Neural crest cell (in vitro differentiated cells): ENCODE data around the gene GADD45GIP1. TPM values are rescaled to one million over a fixed set of nuclear protein-coding genes. Genes with fewer than 3 reads are reported as not detected.
A peak's percentile ranks its signal among the peaks of the same experiment; 100 is the strongest.

Experiments used
- DNase-seq: peaks from one replicate; pipeline ENCODE4 v3.0.0; 2021; ENCODE audit warnings: low read depth, mixed read lengths, low spot score
- H3K27ac Mint-ChIP-seq: one replicate; pipeline ENCODE4 v1.8.0; 2021; ENCODE audit warnings: mild to moderate bottlenecking, mixed read lengths; ENCODE audit not compliant: unreplicated experiment
- H3K27me3 Mint-ChIP-seq: 2 replicates; pipeline ENCODE4 v1.8.0; 2021; ENCODE audit warnings: low read depth, mild to moderate bottlenecking, mixed read lengths
- H3K36me3 Mint-ChIP-seq: 2 replicates; pipeline ENCODE4 v1.8.0; 2021; ENCODE audit warnings: low read depth, mild to moderate bottlenecking, mixed read lengths
- H3K4me1 Mint-ChIP-seq: 2 replicates; pipeline ENCODE4 v1.8.0; 2021; ENCODE audit warnings: mixed read lengths
- H3K4me3 Mint-ChIP-seq: one replicate; pipeline ENCODE4 v1.8.0; 2021; ENCODE audit warnings: mild to moderate bottlenecking, mixed read lengths
- H3K9me3 Mint-ChIP-seq: 2 replicates; pipeline ENCODE4 v1.8.0; 2021; ENCODE audit warnings: mixed read lengths
- total RNA-seq: library from RNA; stranded (reverse); gene quantifications from 2 replicates; pipeline ENCODE4 v1.2.1, GENCODE V29; 2021
- TF ChIP-seq, protein P1 (sequence below): fragments of 200-600 bp; sonication (generic); conservative IDR thresholded peaks from 2 replicates; pipeline ENCODE4 v1.5.0; 2021; ENCODE audit warnings: antibody characterized with exemption, mild to moderate bottlenecking

Gene GADD45GIP1
- total RNA-seq, 1 donor from 2014 or later: 26.4 TPM

DNA sequence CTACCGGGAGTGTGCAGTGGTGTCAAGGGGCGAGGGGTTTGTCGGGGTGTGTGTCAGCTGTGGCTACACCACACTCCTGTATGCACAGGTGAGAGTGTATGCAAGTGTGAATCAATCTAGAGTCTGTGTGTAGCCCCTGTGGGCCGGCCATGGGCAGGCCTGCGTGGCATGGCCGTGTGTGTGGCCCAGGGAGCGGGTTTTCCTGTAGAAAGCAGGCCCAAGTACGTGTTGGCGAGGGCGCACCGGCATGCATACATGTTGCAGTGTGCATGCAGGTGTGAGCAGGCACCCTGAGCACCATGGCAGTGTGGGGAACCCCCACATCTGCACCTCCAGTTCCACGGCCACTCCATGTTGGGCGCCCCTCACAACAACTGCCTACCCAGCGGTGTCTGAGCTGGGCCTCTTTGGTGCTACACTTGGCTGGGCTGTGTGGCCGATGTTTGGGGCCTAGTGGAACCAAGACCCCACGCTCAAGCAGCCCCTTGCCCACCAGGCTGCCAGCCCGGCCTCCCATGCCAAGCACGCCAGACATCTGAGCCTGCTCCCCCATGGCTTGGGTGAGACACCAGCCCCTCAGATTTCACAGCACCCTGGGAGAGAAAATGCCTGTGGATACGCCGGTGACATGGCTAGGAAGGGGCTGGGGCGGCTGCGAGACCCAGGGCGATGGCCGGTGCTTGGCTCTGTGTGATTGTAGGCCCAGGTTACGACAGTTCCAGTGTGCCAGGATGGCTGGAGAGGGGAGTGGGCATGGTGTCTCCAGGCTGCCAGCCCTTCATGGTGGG lies 40.4 kb upstream of the GADD45GIP1 start:
- Mint-ChIP-seq H3K9me3 (no peaks in the 10 kb centered on the region), H3K4me3 (peak overlapping the region; percentile 59), H3K27me3 (peaks cover 84% of the 10 kb centered on the region), H3K27ac (no peak overlapping the region), H3K36me3 (peaks cover 4% of the 10 kb centered on the region), H3K4me1 (peaks cover 8% of the 10 kb centered on the region)
- no peak for DNase-seq
- TF ChIP-seq, protein P1, sequence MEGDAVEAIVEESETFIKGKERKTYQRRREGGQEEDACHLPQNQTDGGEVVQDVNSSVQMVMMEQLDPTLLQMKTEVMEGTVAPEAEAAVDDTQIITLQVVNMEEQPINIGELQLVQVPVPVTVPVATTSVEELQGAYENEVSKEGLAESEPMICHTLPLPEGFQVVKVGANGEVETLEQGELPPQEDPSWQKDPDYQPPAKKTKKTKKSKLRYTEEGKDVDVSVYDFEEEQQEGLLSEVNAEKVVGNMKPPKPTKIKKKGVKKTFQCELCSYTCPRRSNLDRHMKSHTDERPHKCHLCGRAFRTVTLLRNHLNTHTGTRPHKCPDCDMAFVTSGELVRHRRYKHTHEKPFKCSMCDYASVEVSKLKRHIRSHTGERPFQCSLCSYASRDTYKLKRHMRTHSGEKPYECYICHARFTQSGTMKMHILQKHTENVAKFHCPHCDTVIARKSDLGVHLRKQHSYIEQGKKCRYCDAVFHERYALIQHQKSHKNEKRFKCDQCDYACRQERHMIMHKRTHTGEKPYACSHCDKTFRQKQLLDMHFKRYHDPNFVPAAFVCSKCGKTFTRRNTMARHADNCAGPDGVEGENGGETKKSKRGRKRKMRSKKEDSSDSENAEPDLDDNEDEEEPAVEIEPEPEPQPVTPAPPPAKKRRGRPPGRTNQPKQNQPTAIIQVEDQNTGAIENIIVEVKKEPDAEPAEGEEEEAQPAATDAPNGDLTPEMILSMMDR: no peak

DNA sequence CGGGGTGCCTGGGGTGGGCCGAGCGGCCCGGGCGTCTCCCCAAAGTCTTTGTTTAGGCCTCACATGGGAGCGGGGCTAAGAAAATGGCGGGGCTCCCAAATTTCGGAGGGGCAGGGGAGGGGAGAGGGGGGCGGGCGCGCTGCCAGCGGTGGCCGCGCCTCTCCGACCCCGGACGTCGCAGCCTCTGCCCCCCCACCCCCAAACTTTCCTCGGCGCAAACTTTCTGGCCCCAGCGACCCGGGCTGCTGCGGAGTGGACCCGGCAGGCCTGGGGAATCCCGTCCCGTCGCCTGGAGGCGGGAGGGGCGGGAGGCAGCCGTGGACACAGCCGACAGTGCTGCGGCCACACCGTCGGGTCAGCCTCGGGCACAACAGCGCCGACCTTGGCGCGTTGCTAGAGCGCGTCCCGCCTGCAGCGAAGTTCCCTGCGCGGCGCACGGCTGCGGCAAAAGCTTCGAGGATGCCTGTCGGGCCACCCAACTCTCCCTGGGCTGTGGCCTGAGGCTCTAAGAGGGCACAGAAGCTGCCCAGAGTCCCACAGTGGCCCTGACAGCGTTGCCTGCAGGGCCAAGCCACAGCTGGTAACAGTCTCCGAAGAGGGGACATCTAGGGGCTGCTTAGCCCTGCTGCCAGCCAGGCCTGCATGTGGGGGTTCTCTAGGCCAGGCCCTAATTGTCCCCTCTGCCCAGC lies 39.5 kb upstream of the GADD45GIP1 start:
- Mint-ChIP-seq H3K27me3 (peaks cover 92% of the 10 kb centered on the region), H3K36me3 (peaks cover 4% of the 10 kb centered on the region), H3K4me1 (peaks cover 8% of the 10 kb centered on the region), H3K4me3 (no peak overlapping the region), H3K9me3 (no peaks in the 10 kb centered on the region), H3K27ac (no peak overlapping the region)
- TF ChIP-seq, protein P1: no peak
- no peak for DNase-seq

DNA sequence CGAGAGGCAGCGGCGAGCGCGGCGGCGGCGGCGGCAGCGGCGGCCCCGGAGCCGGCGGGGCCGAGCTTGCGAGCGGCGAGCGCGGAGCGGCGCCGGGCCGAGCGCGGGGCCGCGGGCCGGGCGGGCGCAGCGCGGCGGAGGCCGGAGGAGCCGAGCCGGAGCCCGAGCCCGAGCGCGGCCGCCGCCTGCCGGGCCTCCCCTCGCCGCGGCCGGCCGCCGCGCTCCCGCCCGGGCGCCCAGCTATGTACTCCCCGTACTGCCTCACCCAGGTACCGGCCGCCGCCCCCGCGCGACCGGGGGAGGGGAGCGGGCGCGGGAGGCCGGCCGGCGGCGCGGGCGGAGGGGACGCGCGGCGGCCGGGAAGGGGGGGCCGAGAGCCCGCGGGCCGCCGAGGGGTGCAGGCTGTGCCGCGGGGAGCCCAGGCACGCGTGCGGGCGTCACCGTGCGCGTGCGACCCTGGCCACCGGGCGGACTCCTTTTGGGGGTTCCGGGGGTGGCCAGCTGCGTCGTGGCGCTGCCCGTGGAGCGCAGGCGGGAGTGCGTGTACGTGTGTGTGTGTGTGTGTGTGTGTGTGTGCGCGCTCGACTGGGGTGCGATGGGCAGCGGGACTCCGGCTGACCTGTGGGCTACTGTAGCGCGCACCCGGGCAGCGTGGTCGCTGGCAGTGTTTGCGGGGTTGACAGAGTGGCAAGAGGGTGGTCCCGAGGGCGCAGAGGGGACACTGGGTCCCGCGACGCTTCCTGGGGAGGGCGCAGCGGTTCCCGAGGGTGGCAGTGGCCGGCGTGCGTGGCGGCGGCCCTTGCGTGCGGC lies 38.8 kb upstream of the GADD45GIP1 start:
- peaks cover 92% of the 10 kb centered on the region for H3K27me3 Mint-ChIP-seq
- H3K4me3 Mint-ChIP-seq: peak overlapping the region; percentile 41
- peaks cover 8% of the 10 kb centered on the region for H3K4me1 Mint-ChIP-seq
- DNase-seq: no peak
- H3K9me3 Mint-ChIP-seq: no peaks in the 10 kb centered on the region
- TF ChIP-seq, protein P1: no peak
- no peak overlapping the region for H3K27ac Mint-ChIP-seq
- peaks cover 7% of the 10 kb centered on the region for H3K36me3 Mint-ChIP-seq

DNA sequence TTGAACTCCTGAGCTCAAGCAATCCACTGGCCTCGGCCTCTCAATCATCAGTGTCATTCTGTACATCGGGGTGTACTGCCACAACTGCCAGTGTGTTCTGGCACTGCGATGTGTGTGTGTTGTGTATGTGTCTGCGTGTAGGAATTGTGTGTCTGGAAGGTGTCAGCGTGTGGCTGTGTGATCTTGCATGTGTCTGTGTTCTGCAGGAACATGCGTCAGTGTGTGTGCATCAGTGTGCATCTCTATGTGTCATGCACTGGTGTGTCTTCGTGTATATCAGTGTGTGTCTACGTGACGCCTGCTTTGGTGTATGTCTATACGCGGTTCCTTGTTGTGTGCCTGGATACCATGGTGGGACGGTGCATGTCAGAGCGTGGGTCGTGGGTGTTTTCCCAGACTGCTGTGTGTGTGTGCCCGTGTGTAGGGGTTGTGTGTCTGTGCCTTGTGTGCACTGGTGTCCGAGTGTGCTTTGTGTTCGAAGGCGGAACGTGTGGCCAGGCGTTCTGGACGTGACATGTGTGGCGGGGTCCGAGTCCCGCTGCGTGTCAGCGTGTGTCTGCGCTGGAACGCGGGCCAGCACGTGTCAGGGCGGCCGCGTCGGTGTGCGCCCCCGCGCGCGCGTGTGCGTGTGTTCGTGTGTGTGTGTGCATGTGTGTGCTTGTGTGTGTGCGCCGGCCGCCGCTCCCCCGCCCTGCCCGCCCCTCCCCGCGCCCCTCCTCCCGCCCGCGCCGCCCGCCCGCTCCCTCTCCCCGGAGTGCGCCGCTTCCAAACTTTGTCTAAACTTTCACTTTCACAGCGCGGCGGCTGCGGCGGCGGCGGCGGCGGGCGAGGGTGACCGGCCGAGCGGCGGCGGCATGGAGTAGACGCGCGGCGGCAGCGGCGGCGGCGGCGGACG lies 37.9 kb upstream of the GADD45GIP1 start, which contains the start of gene NFIX:
Gene NFIX, plus strand, starts transcription at position 775 of the 895 bp plus-strand sequence. CDS start 363 bp downstream, outside the sequence.
- TF ChIP-seq, protein P1: no peak
- H3K27me3 Mint-ChIP-seq: peaks cover 87% of the 10 kb centered on the region
- H3K4me3 Mint-ChIP-seq: peak within 1 kb of the TSS; percentile 80
- no peaks in the 10 kb centered on the region for H3K9me3 Mint-ChIP-seq
- H3K27ac Mint-ChIP-seq: peak within 1 kb of the TSS; percentile 4
- H3K4me1 Mint-ChIP-seq: peaks cover 8% of the 10 kb centered on the region
- H3K36me3 Mint-ChIP-seq: peaks cover 7% of the 10 kb centered on the region
- no peak for DNase-seq
